Measurements from ENCODE around the gene YBX1. TPM values are rescaled to one million over a fixed set of nuclear protein-coding genes. Genes with fewer than 3 reads are reported as not detected.

Gene YBX1
- total and polyA plus RNA-seq, 2 of the 13 experiments (the other 11 are each of a cell fraction or from before 2014, with no cell fraction given), result 339 to 628 TPM

DNA sequence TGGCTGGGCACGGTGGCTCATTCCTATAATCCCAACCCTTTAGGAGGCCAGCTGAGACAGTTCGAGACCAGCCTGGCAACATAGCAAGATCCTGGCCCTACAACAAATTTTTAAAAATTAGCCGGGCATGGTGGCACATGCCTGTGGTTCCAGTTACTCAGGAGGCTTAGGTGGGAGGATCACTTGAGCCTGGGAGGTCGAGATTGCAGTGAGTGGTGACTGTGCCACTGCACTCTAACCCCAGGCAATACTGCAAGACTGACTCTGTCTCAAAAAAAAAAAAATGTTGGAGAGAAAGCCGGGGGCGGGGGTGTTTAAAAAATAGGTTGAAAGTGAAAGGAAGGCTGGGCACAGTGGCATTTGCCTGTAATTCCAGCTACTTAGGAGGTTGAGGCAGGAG, 41.3 kb downstream of the YBX1 start:
- 0 out of 5 replicates have a peak, but pooled peaks cover 0 to 4% of the 10 kb centered on the region in 2 experiments for H3K36me3 ChIP-seq (replicated peaks in 1 of 2; ENCODE audit: control insufficient read depth in 1 of 2, insufficient read depth in 2 of 2, low read length in 2 of 2)
- WGBS (ENCODE audit: low lambda C conversion rate), result 52% methylated on average over 6 of the region's 6 CpGs
- peaks cover 16% of the 10 kb centered on the region for H3K4me1 ChIP-seq (ENCODE audit: insufficient read depth, low read length)
- in situ Hi-C loops (cut with HindIII; ENCODE audit: extremely low pct_ligation_motif_present, low pct_unique_long_range_greater_than_20kb) (no loop called here), intact Hi-C loops (cut with micrococcal nuclease; ENCODE audit: unreplicated experiment) (no loop called here)
- H3K9me3 ChIP-seq (ENCODE audit: low read length), result no peaks in the 10 kb centered on the region
- H3K27me3 ChIP-seq (ENCODE audit: control insufficient read depth in 1 of 2, insufficient read depth in 2 of 2, low read length in 2 of 2), result no peaks in the 10 kb centered on the region
- no peaks in the 10 kb centered on the region for H4K20me1 ChIP-seq (ENCODE audit: insufficient read depth, low read length)
- FAIRE-seq (no peak), ATAC-seq (no peak), DNase-seq (ENCODE audit: low spot score) (no peak)
- no peak overlapping the region for H3K4me2 ChIP-seq (ENCODE audit: low read depth, low read length)
- H3K79me2 ChIP-seq (ENCODE audit: insufficient read depth, low read length), result no peaks in the 10 kb centered on the region
- H3K27ac ChIP-seq (ENCODE audit: extremely low read length, insufficient read depth, low read length), result no peak overlapping the region
- H2AFZ ChIP-seq (ENCODE audit: low read length), result no peak overlapping the region
- no peak overlapping the region for H3K9ac ChIP-seq (ENCODE audit: insufficient read depth, low read depth, low read length)
- TF ChIP-seq ZNF772 (CRISPR knock-in tag; IDR thresholded peaks at IDR 0.05), result no peak
- TF ChIP-seq SUZ12 (IDR thresholded peaks at IDR 0.05; ENCODE audit: low read depth, low read length), result no peak
- TF ChIP-seq PRMT3 (CRISPR knock-in tag; IDR thresholded peaks at IDR 0.05; ENCODE audit: borderline replicate concordance, low read depth), result no peak
- TF ChIP-seq, protein P1, sequence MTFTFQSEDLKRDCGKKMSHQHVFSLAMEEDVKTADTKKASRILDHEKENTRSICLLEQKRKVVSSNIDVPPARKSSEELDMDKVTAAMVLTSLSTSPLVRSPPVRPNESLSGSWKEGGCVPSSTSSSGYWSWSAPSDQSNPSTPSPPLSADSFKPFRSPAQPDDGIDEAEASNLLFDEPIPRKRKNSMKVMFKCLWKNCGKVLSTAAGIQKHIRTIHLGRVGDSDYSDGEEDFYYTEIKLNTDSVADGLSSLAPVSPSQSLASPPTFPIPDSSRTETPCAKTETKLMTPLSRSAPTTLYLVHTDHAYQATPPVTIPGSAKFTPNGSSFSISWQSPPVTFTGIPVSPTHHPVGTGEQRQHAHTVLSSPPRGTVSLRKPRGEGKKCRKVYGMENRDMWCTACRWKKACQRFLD (CRISPR knock-in tag; IDR thresholded peaks at IDR 0.05; ENCODE audit: borderline replicate concordance), result no peak
- no peak for TF ChIP-seq KLF12 (CRISPR knock-in tag; IDR thresholded peaks at IDR 0.05; ENCODE audit: borderline replicate concordance)
- TF ChIP-seq YEATS2 (CRISPR knock-in tag; IDR thresholded peaks at IDR 0.05; ENCODE audit: borderline replicate concordance), result no peak
- TF ChIP-seq CBX1 (IDR thresholded peaks at IDR 0.05; ENCODE audit: low read depth), result no peak
- no peak for TF ChIP-seq ZNF563 (CRISPR knock-in tag; IDR thresholded peaks at IDR 0.05)
- TF ChIP-seq, protein P2, sequence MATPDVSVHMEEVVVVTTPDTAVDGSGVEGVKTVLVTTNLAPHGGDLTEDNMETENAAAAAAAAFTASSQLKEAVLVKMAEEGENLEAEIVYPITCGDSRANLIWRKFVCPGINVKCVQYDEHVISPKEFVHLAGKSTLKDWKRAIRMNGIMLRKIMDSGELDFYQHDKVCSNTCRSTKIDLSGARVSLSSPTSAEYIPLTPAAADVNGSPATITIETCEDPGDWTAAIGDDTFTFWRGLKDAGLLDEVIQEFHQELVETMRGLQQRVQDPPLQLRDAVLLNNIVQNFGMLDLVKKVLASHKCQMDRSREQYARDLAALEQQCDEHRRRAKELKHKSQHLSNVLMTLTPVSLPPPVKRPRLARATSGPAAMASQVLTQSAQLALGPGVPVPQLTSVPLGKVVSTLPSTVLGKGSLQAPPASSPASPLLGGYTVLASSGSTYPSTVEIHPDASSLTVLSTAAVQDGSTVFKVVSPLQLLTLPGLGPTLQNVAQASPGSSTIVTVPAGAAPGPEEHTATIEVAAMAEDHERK (CRISPR knock-in tag; IDR thresholded peaks at IDR 0.05; ENCODE audit: low read depth), result no peak
- no peak for TF ChIP-seq SMAD1 (CRISPR knock-in tag; IDR thresholded peaks at IDR 0.05; ENCODE audit: borderline replicate concordance, low read depth)
- TF ChIP-seq SPEN (CRISPR knock-in tag; IDR thresholded peaks at IDR 0.05; ENCODE audit: low read depth), result no peak
- no peak for TF ChIP-seq NPAS2 (CRISPR knock-in tag; IDR thresholded peaks at IDR 0.05; ENCODE audit: borderline replicate concordance)
- TF ChIP-seq, protein P3, sequence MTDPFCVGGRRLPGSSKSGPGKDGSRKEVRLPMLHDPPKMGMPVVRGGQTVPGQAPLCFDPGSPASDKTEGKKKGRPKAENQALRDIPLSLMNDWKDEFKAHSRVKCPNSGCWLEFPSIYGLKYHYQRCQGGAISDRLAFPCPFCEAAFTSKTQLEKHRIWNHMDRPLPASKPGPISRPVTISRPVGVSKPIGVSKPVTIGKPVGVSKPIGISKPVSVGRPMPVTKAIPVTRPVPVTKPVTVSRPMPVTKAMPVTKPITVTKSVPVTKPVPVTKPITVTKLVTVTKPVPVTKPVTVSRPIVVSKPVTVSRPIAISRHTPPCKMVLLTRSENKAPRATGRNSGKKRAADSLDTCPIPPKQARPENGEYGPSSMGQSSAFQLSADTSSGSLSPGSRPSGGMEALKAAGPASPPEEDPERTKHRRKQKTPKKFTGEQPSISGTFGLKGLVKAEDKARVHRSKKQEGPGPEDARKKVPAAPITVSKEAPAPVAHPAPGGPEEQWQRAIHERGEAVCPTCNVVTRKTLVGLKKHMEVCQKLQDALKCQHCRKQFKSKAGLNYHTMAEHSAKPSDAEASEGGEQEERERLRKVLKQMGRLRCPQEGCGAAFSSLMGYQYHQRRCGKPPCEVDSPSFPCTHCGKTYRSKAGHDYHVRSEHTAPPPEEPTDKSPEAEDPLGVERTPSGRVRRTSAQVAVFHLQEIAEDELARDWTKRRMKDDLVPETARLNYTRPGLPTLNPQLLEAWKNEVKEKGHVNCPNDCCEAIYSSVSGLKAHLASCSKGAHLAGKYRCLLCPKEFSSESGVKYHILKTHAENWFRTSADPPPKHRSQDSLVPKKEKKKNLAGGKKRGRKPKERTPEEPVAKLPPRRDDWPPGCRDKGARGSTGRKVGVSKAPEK (CRISPR knock-in tag; IDR thresholded peaks at IDR 0.05; ENCODE audit: borderline replicate concordance), result no peak
- TF ChIP-seq POLR2AphosphoS5 (IDR thresholded peaks at IDR 0.05; ENCODE audit: low read depth, low read length), result no peak
- TF ChIP-seq ZIK1 (CRISPR knock-in tag; IDR thresholded peaks at IDR 0.05; ENCODE audit: borderline replicate concordance, low read depth), result no peak
- ChIA-PET POLR2A (no interaction called here), CTCF (ENCODE audit: low intra/inter-chr PET ratio, low total read pairs) (no interaction called here)
- BruUV-seq (replicated peaks), result no TSS peak
- H3K4me3 ChIP-seq (replicated peaks in 1 of 3; ENCODE audit: insufficient read depth in 1 of 3, low read depth in 2 of 3, low read length in 3 of 3), result no peak overlapping the region

Measured in HepG2 (cell line).